Motor neuron (in vitro differentiated cells): ENCODE results near the gene L3MBTL3. TPM values are rescaled to one million over a fixed set of nuclear protein-coding genes. Genes with fewer than 3 reads are reported as not detected.

Experiments
- ATAC-seq, 8 experiments: fragments of 200-7000 bp; cut with Tn5 transposase; replicated peaks in 6 of 8; 2 replicates each; pipeline ENCODE4 v1.8.0; 2021; ENCODE audit warnings: mild to moderate bottlenecking in 8 of 8, moderate library complexity in 8 of 8
- H3K27ac ChIP-seq, 2 donors: fragments of 250-450 bp; sonication (Bioruptor Pico); 2 replicates each; pipeline ENCODE4 v1.9.0; 2021; ENCODE audit warnings: antibody characterized with exemption in 2 of 2, mild to moderate bottlenecking in 2 of 2, moderate library complexity in 1 of 2
- H3K4me1 ChIP-seq, 2 donors: fragments of 250-450 bp; sonication (Bioruptor Pico); replicated peaks in 1 of 2; 2 replicates each; pipeline ENCODE4 v1.6.1; 2021; ENCODE audit warnings: antibody characterized with exemption in 2 of 2, mild to moderate bottlenecking in 2 of 2, moderate library complexity in 1 of 2
- H3K4me3 ChIP-seq, 5 donors: fragments of 250-450 bp; sonication (Bioruptor Pico); 2 replicates each; pipeline ENCODE4 v1.9.0; 2021; ENCODE audit warnings: antibody characterized with exemption in 5 of 5, mild to moderate bottlenecking in 5 of 5, moderate library complexity in 4 of 5
- WGBS, 10 experiments: fragments of 450-650 bp; shearing (Covaris generic); methylation state at CpG; one replicate each; pipeline ENCODE4 v1.0.0; 2022; 5-methylcytosine and 5-hydroxymethylcytosine counted together
- in situ Hi-C, 9 experiments: fragments of 400-800 bp; cut with MboI; loops; one replicate each; pipeline ENCODE4 v1.15.0; 2021; ENCODE audit warnings: low sequenced_read_pairs in 9 of 9, low pct_unique_long_range_greater_than_20kb in 2 of 9; ENCODE audit not compliant: unreplicated experiment in 9 of 9
- total RNA-seq, 8 experiments: library from RNA; unstranded; fragments of 300-600 nt; gene quantifications; 2 replicates each; pipeline versions ENCODE4 v1.2.3 to v1.2.4, GENCODE V29; 2022

The L3MBTL3 gene
- total RNA-seq, 8 experiments from 2014 or later = 7.5 to 12.6 (median 10.9) TPM

DNA sequence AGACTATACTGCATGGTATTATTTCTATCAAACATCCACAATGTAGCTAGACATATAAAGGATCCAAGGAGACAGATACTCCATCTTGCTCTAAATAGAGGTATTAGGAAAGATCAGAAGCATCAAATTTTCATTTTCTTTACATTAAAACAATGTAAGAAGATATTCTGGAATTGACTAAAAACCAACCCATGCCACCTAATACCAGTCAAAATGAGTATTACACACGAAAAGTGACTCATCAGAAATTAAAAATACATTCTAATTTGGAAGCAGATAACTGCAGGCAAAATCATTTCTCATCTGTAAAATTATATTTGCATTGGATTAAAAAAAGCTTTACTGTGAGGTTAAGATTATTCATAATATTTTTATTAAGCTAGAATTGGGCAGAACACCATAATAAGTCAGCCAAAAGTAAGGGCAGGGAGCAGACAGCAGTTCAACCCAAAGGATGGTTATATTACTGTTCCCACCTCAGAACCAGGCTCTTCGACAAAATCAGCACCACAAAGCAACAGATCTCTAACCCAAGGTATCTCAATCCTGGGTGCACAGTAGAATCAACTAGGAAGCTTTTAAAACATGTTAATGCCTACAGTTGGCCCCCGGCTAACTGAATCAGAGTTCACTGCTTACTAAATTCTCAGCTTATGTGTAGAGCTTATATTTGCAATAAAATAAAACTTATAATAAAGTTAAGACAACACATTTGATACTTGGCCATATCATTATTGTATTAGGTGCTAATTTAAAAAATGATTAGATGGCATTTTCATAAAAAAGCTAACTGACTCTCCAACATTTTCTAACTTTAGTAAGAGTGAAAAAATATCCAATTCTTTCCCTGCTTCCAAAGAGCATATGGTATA, 169.2 kb downstream of the L3MBTL3 start:
- WGBS, 10 experiments = 0 to 100% (median 76%) methylated on average over 1 to 3 of the region's 3 CpGs; no CpG with 5 or more reads in 1 of the 10 experiments
- Histone ChIP-seq H3K27ac (no peak overlapping the region), H3K4me1 (no peaks in the 10 kb centered on the region), H3K4me3 (no peak overlapping the region)
- in situ Hi-C loops = no loop called here
- ATAC-seq = no peak

DNA sequence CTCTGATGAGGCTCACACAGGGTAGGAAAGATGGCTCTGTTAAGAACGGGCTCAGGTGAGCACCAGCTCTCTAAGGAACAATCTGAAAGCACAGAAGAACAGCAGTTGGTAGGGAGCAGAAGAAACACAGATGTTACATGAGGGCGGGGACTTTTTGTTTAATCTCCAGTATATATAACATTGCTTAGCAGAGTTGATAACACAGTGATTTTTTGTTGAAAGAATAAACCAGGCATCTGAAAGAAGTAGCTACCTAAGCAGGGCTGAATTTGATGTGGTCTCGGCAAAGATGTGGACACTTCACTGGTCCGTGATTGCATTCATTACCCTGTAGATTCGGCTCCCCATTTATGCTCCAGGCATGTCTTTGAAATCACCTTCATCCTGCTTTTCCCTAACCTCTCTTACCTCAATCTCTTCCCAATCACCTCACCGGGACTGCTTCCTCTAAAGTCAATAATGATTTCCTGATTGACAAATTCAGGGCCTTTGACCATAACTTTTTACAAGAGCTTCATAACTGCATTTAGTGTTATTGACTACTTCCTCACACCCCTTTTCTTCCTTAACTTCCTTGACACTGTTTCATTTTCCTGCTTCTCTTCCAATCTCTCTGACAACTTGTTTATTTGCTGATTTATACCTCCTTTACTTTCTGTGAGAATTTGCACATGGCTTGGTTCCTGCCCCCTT, 170.0 kb downstream of the L3MBTL3 start:
- in situ Hi-C loops = no loop called here
- Histone ChIP-seq H3K4me1 (no peaks in the 10 kb centered on the region), H3K27ac (no peak overlapping the region), H3K4me3 (no peak overlapping the region)
- WGBS, 10 experiments = 56 to 100% (median 88%) methylated on average over 1 to 6 of the region's 6 CpGs
- no peak for ATAC-seq

DNA sequence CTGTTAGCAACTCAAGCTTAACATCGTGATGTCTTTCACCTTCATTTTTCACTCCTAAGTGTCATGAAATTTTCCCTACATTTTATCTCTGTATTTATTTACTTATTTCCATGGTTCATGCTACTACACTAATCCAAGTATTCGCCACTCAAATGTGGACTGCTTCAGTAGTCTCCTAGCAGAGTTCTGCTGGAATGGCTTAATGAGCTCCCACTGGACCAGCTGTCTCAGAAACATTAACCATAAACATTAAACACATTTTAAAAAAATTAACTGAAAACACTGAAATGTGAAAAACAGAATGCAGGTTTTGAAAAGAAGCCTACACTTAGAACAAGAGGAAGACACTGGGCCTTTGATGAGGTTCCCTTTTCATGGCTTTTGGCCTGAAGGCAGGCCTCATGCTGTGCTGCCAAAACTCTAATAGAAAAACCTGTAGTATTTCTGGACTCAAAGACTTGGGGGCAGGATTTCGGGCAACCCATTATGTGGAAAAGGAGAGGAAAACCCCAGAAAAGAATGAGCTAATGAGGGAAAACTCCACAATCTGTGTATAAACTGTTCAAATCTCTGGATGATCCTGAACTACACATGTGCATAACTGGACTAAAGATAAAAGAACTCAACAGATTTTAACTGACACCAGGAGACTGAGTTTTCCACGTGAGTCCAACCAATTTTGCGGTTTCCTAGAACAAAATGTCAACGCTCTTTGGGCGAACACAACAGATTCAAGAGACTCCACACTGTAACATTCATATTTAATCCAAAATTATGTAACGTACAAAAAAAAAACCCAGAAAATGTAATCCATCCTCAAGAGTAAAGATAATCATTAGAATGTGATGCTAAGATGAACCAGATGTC, 171.4 kb downstream of the L3MBTL3 start:
- WGBS, 10 experiments = 42 to 94% (median 85%) methylated on average over 5 to 8 of the region's 8 CpGs
- Histone ChIP-seq H3K4me3 (no peak overlapping the region), H3K27ac (no peak overlapping the region), H3K4me1 (no peaks in the 10 kb centered on the region)
- ATAC-seq = no peak
- in situ Hi-C loops = no loop called here

Other genes with a start within 250 kb of the L3MBTL3 start
- gene TMEM244, start 157.3 kb upstream of the L3MBTL3 start, total RNA-seq = not detected
- 1 to 10 TPM in 2 of 8 experiments, under 1 TPM in 6; 0.05 to 2.6 (median 0.55) TPM for gene SAMD3, start 204.4 kb downstream of the L3MBTL3 start, total RNA-seq